ENCODE data around the gene ZNF19.

ZNF19 gene

GRCh38 chr16:71440669-71441347 lies 48.3 kb downstream of the ZNF19 start:
- no peak for DNase-seq

DNA sequence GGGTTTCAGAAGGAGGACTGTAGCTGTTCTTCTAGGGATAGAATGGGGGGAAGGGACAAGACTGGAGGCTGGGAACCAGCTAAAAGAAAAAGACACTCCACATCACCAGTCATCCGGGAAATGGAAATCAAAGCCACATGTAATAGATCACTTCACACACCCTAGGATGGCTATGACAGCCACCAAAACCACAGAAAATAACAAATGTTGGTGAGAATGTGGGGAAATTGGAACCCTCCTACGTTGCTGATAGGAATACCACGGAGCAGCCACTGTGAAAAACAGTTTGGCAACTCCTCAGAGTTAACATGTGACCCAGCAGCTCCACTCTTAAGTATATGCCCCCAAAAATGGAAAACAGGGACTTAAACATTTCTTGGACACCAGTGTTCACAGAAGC lies 49.6 kb downstream of the ZNF19 start:
- no peak for DNase-seq

DNA sequence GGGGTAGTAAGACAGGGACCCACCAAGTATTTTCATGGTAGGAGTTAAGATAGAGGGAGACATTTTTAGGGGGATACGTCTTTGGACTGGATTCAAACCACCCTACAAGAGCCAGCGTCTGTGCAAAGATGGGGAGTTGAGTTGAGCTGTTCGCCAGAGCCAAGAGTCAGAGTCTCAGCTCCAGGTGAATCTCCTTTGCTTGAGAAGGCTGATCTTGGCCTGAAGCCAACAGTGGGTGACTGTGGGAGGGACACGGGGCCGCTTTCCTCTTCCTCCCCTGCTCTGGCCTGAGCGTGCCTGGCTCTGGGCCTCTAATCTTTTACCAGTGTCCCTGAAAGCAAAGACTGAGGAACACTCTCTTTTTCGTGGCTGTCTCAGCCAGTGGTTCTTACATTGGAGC lies 52.7 kb downstream of the ZNF19 start:
- no peak for DNase-seq

DNA sequence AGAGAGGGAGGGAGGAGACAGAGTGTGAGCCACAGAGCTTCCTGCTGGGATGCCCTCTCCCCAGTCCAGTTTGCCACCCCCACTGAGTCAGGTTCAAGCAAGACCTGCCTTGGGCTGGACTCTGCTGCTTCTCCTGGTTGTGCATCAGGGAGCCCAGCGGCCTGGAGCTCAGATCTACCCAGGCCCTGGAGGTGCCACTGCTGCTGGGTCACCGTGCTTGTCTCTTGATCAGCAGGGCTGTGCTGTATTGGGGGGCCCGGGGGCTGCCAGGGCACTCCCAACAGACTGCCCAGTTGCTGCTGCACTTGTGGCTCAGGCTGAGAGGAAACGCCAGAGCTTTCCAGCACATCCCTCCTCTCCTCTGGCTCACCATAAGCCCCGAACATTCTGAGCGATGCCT lies 56.2 kb downstream of the ZNF19 start:
- DNase-seq = no peak

- DNase-seq = no peak
Measured at GRCh38 chr16:71431991-71432390, 57.1 kb downstream of the ZNF19 start.

DNA sequence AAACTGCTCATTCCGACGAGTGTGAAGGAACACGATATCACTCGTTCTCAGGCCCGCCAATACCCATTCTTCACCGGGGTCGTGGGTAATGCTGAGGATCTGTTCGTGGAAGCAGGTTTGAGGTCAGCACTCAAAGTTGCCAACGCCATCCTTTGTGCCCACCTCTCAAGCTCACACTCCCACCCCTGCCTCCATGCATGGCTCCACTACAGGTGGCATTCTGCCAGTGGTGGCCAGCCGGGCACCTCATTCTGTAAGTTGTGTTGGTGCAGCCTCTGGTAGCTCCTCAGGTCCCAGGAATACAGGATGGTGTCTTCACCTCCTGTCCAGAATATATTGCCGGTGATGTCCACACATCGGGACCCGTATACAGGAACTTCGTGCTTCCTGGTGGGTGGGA lies 57.9 kb downstream of the ZNF19 start:
- DNase-seq = no peak

GRCh38 chr16:71430744-71431143 lies 58.4 kb downstream of the ZNF19 start:
- DNase-seq = no peak

- DNase-seq = no peak
Measured at GRCh38 chr16:71429581-71429980, 59.5 kb downstream of the ZNF19 start.

DNA sequence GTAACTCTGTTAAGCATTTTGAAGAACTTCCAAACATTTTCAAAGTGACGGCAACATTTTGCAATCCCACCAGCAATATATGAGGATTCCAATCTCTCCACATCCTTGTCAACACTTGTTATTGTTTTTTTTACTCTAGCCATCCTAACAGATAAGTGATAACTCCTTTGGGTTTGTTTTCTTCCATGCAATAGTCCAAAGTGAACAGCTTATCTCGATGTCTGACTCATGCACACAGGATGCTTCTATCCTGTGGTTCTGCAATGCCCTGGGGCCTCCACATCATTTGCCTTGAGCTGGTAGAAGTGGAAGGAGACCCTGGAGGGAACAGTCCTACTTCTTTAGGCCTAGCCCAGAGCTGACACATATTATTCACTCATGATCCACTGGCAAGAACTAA lies 60.2 kb downstream of the ZNF19 start:
- DNase-seq = no peak

- DNase-seq = no peak
Measured at GRCh38 chr16:71428385-71428784, 60.7 kb downstream of the ZNF19 start.

- DNase-seq = no peak
Measured at GRCh38 chr16:71426880-71427615, 62.1 kb downstream of the ZNF19 start.

- DNase-seq = peak; percentile 81
Measured at GRCh38 chr16:71426069-71426879, 62.9 kb downstream of the ZNF19 start.

- DNase-seq = no peak
Measured at GRCh38 chr16:71425746-71426068, 63.4 kb downstream of the ZNF19 start.

GRCh38 chr16:71424626-71425025 lies 64.5 kb downstream of the ZNF19 start:
- no peak for DNase-seq

DNA sequence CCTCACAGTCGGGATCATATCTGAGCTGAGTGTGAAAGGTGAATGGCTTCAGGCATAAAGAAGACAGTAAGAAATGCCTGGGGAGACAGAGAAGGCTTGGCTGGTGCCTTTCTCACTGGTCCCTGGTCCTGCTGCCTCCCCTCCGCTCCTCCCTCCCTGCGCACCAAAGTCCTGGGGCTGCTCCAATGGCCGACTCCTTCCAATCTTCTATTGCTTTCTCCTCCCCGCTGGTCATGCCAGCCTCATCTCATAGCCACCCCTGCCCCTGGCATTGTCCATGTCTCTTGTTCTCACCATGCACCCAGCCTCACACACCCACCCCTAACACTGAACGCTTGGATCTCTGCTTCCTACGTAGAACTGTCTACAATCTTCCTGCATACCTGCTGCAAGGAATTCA lies 65.3 kb downstream of the ZNF19 start:
- no peak for DNase-seq

Measured in activated CD4-positive, alpha-beta T cell treated with anti-CD3 and anti-CD28 coated beads, Interleukin-10, Interleukin-2, amounts not matched to agents 100 ng/mL and 50 ng/mL, durations not matched to agents 16 hours and 8 hours (primary cell).